SK-N-SH (cell line): Measurements from ENCODE around the gene PIGV. TPM values are rescaled to one million over a fixed set of nuclear protein-coding genes. Genes with fewer than 3 reads are reported as not detected.

Experiments
- CTCF ChIA-PET: fragments of 300-600, 350-600 bp; formaldehyde crosslinking; extraction: SDS; loops from one replicate; lab custom pipeline; 2021; lab: Yijun Ruan, JAX
- POLR2A ChIA-PET: fragments of 350-600 bp; sonication (Branson Sonifier 250); formaldehyde crosslinking; extraction: SDS; loops from one replicate; lab custom pipeline; 2020; ENCODE audit warnings: antibody characterized with exemption, inconsistent platforms; lab: Yijun Ruan, JAX
- DNase-seq: peaks from one replicate; pipeline ENCODE4 v3.0.0; 2012
- H2AFZ ChIP-seq: fragments of 200-600 bp; sonication (generic); 2 replicates; pipeline ENCODE4 v1.8.1; 2016; ENCODE audit warnings: antibody characterized with exemption, mild to moderate bottlenecking, low read depth
- H3F3A ChIP-seq: fragments of 200-600 bp; sonication (generic); replicated peaks from 2 replicates; pipeline ENCODE3; 2016; ENCODE audit warnings: antibody characterized with exemption, mild to moderate bottlenecking; ENCODE audit not compliant: insufficient read depth
- H3K27ac ChIP-seq, 2 experiments: fragments of 200-500 bp in 1 of 2; fragments of 200-600 bp in 1 of 2; sonication (Bioruptor generic) in 1 of 2; sonication (generic), shearing (Covaris generic) in 1 of 2; 2 replicates each; pipeline versions ENCODE4 v1.5.1 to v1.6.1; 2014 to 2016; ENCODE audit warnings: low read depth in 2 of 2, inconsistent platforms in 1 of 2, low read length in 1 of 2, mild to moderate bottlenecking in 1 of 2, mixed read lengths in 1 of 2
- H3K27me3 ChIP-seq: fragments of 200-600 bp; sonication (generic), shearing (Covaris generic); 2 replicates; pipeline ENCODE4 v1.6.1; 2016; ENCODE audit warnings: mixed run types; ENCODE audit not compliant: insufficient read depth
- H3K36me3 ChIP-seq, 2 experiments: fragments of 200-500 bp in 1 of 2; fragments of 200-600 bp in 1 of 2; sonication (Bioruptor generic) in 1 of 2; sonication (generic) in 1 of 2; replicated peaks in 1 of 2; 2 replicates each; pipeline versions ENCODE3 to v1.5.1; 2014 to 2016; ENCODE audit warnings: low read length in 1 of 2, mild to moderate bottlenecking in 1 of 2; ENCODE audit not compliant: insufficient read depth in 2 of 2, control insufficient read depth in 1 of 2
- H3K4me1 ChIP-seq, 2 experiments: fragments of 200-500 bp in 1 of 2; fragments of 200-600 bp in 1 of 2; sonication (Bioruptor generic) in 1 of 2; sonication (generic), shearing (Covaris generic) in 1 of 2; 2 replicates each; pipeline versions ENCODE4 v1.5.1 to v1.6.1; 2014 to 2016; ENCODE audit warnings: low read depth in 1 of 2, low read length in 1 of 2, mixed run types in 1 of 2; ENCODE audit not compliant: insufficient read depth in 2 of 2, control insufficient read depth in 1 of 2
- H3K4me2 ChIP-seq: fragments of 200-600 bp; sonication (generic), shearing (Covaris generic); 2 replicates; pipeline ENCODE4 v1.6.1; 2017; ENCODE audit warnings: mixed run types
- H3K4me3 ChIP-seq, 2 experiments: fragments of 200-500 bp in 1 of 2; fragments of 200-600 bp in 1 of 2; sonication (Bioruptor generic) in 1 of 2; sonication (generic), shearing (Covaris generic) in 1 of 2; 2 replicates each; pipeline versions ENCODE4 v1.5.1 to v1.8.1; 2014 to 2016; ENCODE audit warnings: low read depth in 2 of 2, inconsistent platforms in 1 of 2, low read length in 1 of 2, mild to moderate bottlenecking in 1 of 2, mixed read lengths in 1 of 2, moderate library complexity in 1 of 2
- H3K79me2 ChIP-seq: fragments of 200-600 bp; sonication (generic); 2 replicates; pipeline ENCODE4 v1.8.1; 2017; ENCODE audit warnings: mild to moderate bottlenecking; ENCODE audit not compliant: insufficient read depth
- H3K9ac ChIP-seq: fragments of 200-600 bp; sonication (generic); 2 replicates; pipeline ENCODE4 v1.6.1; 2017; ENCODE audit warnings: mixed run types
- H3K9me2 ChIP-seq: fragments of 200-600 bp; sonication (generic); 2 replicates; pipeline ENCODE4 v1.6.1; 2017; ENCODE audit warnings: mixed run types
- H3K9me3 ChIP-seq: fragments of 200-600 bp; sonication (generic); 2 replicates; pipeline ENCODE4 v1.6.1; 2017; ENCODE audit warnings: mixed run types, mild to moderate bottlenecking, moderate library complexity
- H4K20me1 ChIP-seq: fragments of 200-600 bp; sonication (generic); 2 replicates; pipeline ENCODE4 v1.6.1; 2017; ENCODE audit warnings: mild to moderate bottlenecking, mixed run types; ENCODE audit not compliant: insufficient read depth
- CHD2 ChIP-seq: fragments of 150-350 bp; IDR thresholded peaks from 2 replicates; pipeline ENCODE4 v1.6.1; 2018; ENCODE audit warnings: low read length; ENCODE audit not compliant: partially characterized antibody
- ELF1 ChIP-seq: IDR thresholded peaks from 2 replicates; pipeline ENCODE4 v1.4.0; 2012
- EP300 ChIP-seq, 2 experiments: IDR thresholded peaks; 2 replicates each; pipeline versions ENCODE4 v1.4.0 to v1.6.1; 2012; ENCODE audit warnings: borderline replicate concordance in 1 of 2, low read depth in 1 of 2, low read length in 1 of 2
- EZH2phosphoT487 ChIP-seq: fragments of 200-600 bp; sonication (generic); IDR thresholded peaks from 2 replicates; pipeline ENCODE4 v1.6.1; 2017; ENCODE audit warnings: low read depth, mixed run types, mild to moderate bottlenecking, antibody characterized with exemption, moderate library complexity, borderline replicate concordance
- FOSL2 ChIP-seq: IDR thresholded peaks from 2 replicates; pipeline ENCODE4 v1.4.0; 2012; ENCODE audit warnings: low read depth, mild to moderate bottlenecking, moderate library complexity, borderline replicate concordance
- FOXM1 ChIP-seq: IDR thresholded peaks from 2 replicates; pipeline ENCODE4 v1.4.0; 2012; ENCODE audit warnings: low read depth, mild to moderate bottlenecking
- IRF3 ChIP-seq: fragments of 150-350 bp; IDR thresholded peaks from 2 replicates; pipeline ENCODE4 v1.6.1; 2016; ENCODE audit warnings: mild to moderate bottlenecking, low read depth, low read length
- JUND ChIP-seq: IDR thresholded peaks from 2 replicates; pipeline ENCODE4 v1.4.0; 2012
- MEF2A ChIP-seq: IDR thresholded peaks from 2 replicates; pipeline ENCODE4 v1.4.0; 2012; ENCODE audit warnings: low read depth, borderline replicate concordance
- MXI1 ChIP-seq: IDR thresholded peaks from 2 replicates; pipeline ENCODE4 v1.6.1; 2012; ENCODE audit warnings: mild to moderate bottlenecking, low read depth, low read length, improper control_type of control experiment
- NFIC ChIP-seq: IDR thresholded peaks from 2 replicates; pipeline ENCODE4 v1.4.0; 2012; ENCODE audit warnings: borderline replicate concordance
- NRF1 ChIP-seq: IDR thresholded peaks from 2 replicates; pipeline ENCODE4 v1.6.1; 2012; ENCODE audit warnings: low read depth, mild to moderate bottlenecking, low read length
- POLR2AphosphoS5 ChIP-seq: IDR thresholded peaks from 2 replicates; pipeline ENCODE4 v1.6.1; 2012; ENCODE audit warnings: low read depth, low read length
- RCOR1 ChIP-seq: fragments of 150-350 bp; IDR thresholded peaks from 2 replicates; pipeline ENCODE4 v1.6.1; 2017; ENCODE audit warnings: antibody characterized with exemption, low read length
- RFX5 ChIP-seq: IDR thresholded peaks from 2 replicates; pipeline ENCODE4 v1.6.1; 2012; ENCODE audit warnings: mild to moderate bottlenecking, improper control_type of control experiment, low read length
- YY1 ChIP-seq: IDR thresholded peaks from 2 replicates; pipeline ENCODE4 v1.4.0; 2012; ENCODE audit warnings: low read depth, mild to moderate bottlenecking
- WGBS: methylation state at CpG from one replicate; pipeline ENCODE4 v1.1.6; 2017; ENCODE audit warnings: low lambda C conversion rate; 5-methylcytosine and 5-hydroxymethylcytosine counted together
- polyA plus RNA-seq, 3 experiments: library from polyadenylated mRNA; depleted of rRNA; stranded (reverse); fragments of >200 nt; gene quantifications; 2 replicates each; pipeline ENCODE4 v1.2.3, GENCODE V29; 2012
- TF ChIP-seq, protein P1 (sequence below): IDR thresholded peaks from 2 replicates; pipeline ENCODE4 v1.4.0; 2012; ENCODE audit warnings: low read depth, borderline replicate concordance
- TF ChIP-seq, protein P2 (sequence below): IDR thresholded peaks from 2 replicates; pipeline ENCODE4; 2012

The PIGV gene
- polyA plus RNA-seq, 1 of the 3 experiments (the other 2 are of a cell fraction) = 16.5 TPM

GRCh38 chr1:26784886-26785285 lies 2.9 kb upstream of the PIGV start:
- Histone ChIP-seq H3K79me2 (peaks cover 30% of the 10 kb centered on the region), H3K4me1 (peaks cover 29 to 34% of the 10 kb centered on the region in 2 experiments), H3K27ac (peak overlapping the region; percentile 98 to 99; a peak in 3 of 4 replicates), H3K9me2 (no peaks in the 10 kb centered on the region), H2AFZ (no peak overlapping the region), H3K27me3 (no peaks in the 10 kb centered on the region), H3K4me3 (no peak overlapping the region), H3K4me2 (no peak overlapping the region), H3K9ac (no peak overlapping the region), H3K9me3 (no peaks in the 10 kb centered on the region), H4K20me1 (peaks cover 4% of the 10 kb centered on the region; the same call in 1 of the 2 replicates), H3F3A (peaks cover 34% of the 10 kb centered on the region), H3K36me3 (peaks cover 21 to 41% of the 10 kb centered on the region in 2 experiments)
- no peak for TF ChIP-seq RCOR1
- no peak for TF ChIP-seq YY1
- no peak for TF ChIP-seq MXI1
- TF ChIP-seq NRF1 = no peak
- no peak for TF ChIP-seq NFIC
- no peak for TF ChIP-seq EZH2phosphoT487
- no peak for TF ChIP-seq FOXM1
- no peak for TF ChIP-seq JUND
- TF ChIP-seq EP300 (IDR thresholded peaks at IDR 0.05; ENCODE audit: borderline replicate concordance in 1 of 2, low read depth in 1 of 2, low read length in 1 of 2) = no peak
- TF ChIP-seq ELF1 = no peak
- TF ChIP-seq RFX5 = no peak
- no peak for TF ChIP-seq FOSL2
- TF ChIP-seq MEF2A = no peak
- ChIA-PET CTCF (interaction anchor here (0.6 to 2.4 kb wide), 4 partner anchors 30 to 182 kb away, joined by 3 to 24 read pairs (median 4); no protein-coding TSS in a partner anchor), POLR2A (interaction anchor here (0.5 to 0.7 kb wide), 2 partner anchors 48 to 285 kb away, joined by 3 to 8 read pairs; no protein-coding TSS in a partner anchor)
- 95% methylated on average over 1 of the region's 1 CpG for WGBS
- DNase-seq = no peak

GRCh38 chr1:26785611-26786436 lies 1.9 kb upstream of the PIGV start:
- Histone ChIP-seq H3K9ac (peak overlapping the region; percentile 91), H3K27ac (peak overlapping the region; percentile 98 to 99), H3K79me2 (peaks cover 20% of the 10 kb centered on the region), H3K9me2 (no peaks in the 10 kb centered on the region), H3K27me3 (no peaks in the 10 kb centered on the region), H3K4me3 (no peak overlapping the region), H3K4me2 (peak overlapping the region; percentile 96), H2AFZ (no peak overlapping the region), H3K9me3 (no peaks in the 10 kb centered on the region), H4K20me1 (peaks cover 4% of the 10 kb centered on the region; the same call in 1 of the 2 replicates), H3F3A (peaks cover 34% of the 10 kb centered on the region), H3K36me3 (peaks cover 13 to 33% of the 10 kb centered on the region in 2 experiments), H3K4me1 (peaks cover 29 to 34% of the 10 kb centered on the region in 2 experiments)
- WGBS = 95% methylated on average over 5 of the region's 5 CpGs
- DNase-seq = no peak
- ChIA-PET CTCF (interaction anchor here (1.0 to 2.4 kb wide), 4 partner anchors 25 to 187 kb away, joined by 3 to 24 read pairs (median 6); no protein-coding TSS in a partner anchor), POLR2A (interaction anchor here (0.7 to 1.3 kb wide), 3 partner anchors 88 to 286 kb away, joined by 5 to 8 read pairs (median 6); no protein-coding TSS in a partner anchor)
- TF ChIP-seq POLR2AphosphoS5 (no peak), ELF1 (no peak), NRF1 (no peak), MXI1 (no peak), IRF3 (no peak), EZH2phosphoT487 (no peak), RFX5 (no peak), CHD2 (no peak), FOSL2 (no peak)
- TF ChIP-seq, protein P1, sequence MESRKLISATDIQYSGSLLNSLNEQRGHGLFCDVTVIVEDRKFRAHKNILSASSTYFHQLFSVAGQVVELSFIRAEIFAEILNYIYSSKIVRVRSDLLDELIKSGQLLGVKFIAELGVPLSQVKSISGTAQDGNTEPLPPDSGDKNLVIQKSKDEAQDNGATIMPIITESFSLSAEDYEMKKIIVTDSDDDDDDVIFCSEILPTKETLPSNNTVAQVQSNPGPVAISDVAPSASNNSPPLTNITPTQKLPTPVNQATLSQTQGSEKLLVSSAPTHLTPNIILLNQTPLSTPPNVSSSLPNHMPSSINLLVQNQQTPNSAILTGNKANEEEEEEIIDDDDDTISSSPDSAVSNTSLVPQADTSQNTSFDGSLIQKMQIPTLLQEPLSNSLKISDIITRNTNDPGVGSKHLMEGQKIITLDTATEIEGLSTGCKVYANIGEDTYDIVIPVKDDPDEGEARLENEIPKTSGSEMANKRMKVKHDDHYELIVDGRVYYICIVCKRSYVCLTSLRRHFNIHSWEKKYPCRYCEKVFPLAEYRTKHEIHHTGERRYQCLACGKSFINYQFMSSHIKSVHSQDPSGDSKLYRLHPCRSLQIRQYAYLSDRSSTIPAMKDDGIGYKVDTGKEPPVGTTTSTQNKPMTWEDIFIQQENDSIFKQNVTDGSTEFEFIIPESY = no peak
- TF ChIP-seq, protein P2, sequence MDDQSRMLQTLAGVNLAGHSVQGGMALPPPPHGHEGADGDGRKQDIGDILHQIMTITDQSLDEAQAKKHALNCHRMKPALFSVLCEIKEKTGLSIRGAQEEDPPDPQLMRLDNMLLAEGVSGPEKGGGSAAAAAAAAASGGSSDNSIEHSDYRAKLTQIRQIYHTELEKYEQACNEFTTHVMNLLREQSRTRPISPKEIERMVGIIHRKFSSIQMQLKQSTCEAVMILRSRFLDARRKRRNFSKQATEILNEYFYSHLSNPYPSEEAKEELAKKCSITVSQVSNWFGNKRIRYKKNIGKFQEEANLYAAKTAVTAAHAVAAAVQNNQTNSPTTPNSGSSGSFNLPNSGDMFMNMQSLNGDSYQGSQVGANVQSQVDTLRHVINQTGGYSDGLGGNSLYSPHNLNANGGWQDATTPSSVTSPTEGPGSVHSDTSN = no peak
